Loucy (cell line): Measurements from ENCODE around the gene AKNA.

Experiments used
- H2AFZ ChIP-seq: fragments of 200-600 bp; sonication (generic); 2 replicates; pipeline ENCODE4 v1.6.0; 2016; ENCODE audit warnings: antibody characterized with exemption, mild to moderate bottlenecking, low read length, moderate library complexity
- H3F3A ChIP-seq: fragments of 200-600 bp; 2 replicates; pipeline ENCODE4 v1.6.0; 2016; ENCODE audit warnings: antibody characterized with exemption, low read depth, mild to moderate bottlenecking
- H3K27me3 ChIP-seq: fragments of 200-600 bp; sonication (generic); 2 replicates; pipeline ENCODE4 v1.6.1; 2014; ENCODE audit warnings: low read length, mild to moderate bottlenecking; ENCODE audit not compliant: insufficient read depth, poor library complexity, severe bottlenecking
- H3K36me3 ChIP-seq: fragments of 200-600 bp; sonication (generic); 2 replicates; pipeline ENCODE4 v1.6.1; 2016; ENCODE audit warnings: low read length; ENCODE audit not compliant: insufficient read depth
- H3K4me1 ChIP-seq: fragments of 200-600 bp; sonication (generic); 2 replicates; pipeline ENCODE4 v1.5.1; 2014; ENCODE audit warnings: low read length, mild to moderate bottlenecking; ENCODE audit not compliant: insufficient read depth, poor library complexity, severe bottlenecking
- H3K4me2 ChIP-seq: fragments of 200-600 bp; sonication (generic); 2 replicates; pipeline ENCODE4 v1.6.0; 2014; ENCODE audit warnings: antibody characterized with exemption, low read length, low read depth, mild to moderate bottlenecking; ENCODE audit not compliant: poor library complexity, severe bottlenecking
- H3K4me3 ChIP-seq: fragments of 200-600 bp; sonication (generic); 2 replicates; pipeline ENCODE4 v1.5.1; 2014; ENCODE audit warnings: low read length, mild to moderate bottlenecking, mixed read lengths; ENCODE audit not compliant: poor library complexity, severe bottlenecking
- H3K79me2 ChIP-seq: fragments of 200-600 bp; sonication (generic); 2 replicates; pipeline ENCODE4 v1.6.1; 2014; ENCODE audit warnings: low read length; ENCODE audit not compliant: insufficient read depth
- H3K9ac ChIP-seq: fragments of 200-600 bp; sonication (generic); 2 replicates; pipeline ENCODE4 v1.6.0; 2014; ENCODE audit warnings: mild to moderate bottlenecking, low read depth, low read length, moderate library complexity; ENCODE audit not compliant: poor library complexity, severe bottlenecking
- H3K9me2 ChIP-seq: fragments of 200-600 bp; sonication (generic); replicated peaks from 2 replicates; pipeline ENCODE4 v1.6.1; 2016; ENCODE audit warnings: low read depth, low read length, mixed read lengths
- H3K9me3 ChIP-seq: fragments of 200-600 bp; sonication (generic); 2 replicates; pipeline ENCODE4 v1.6.1; 2014; ENCODE audit warnings: mild to moderate bottlenecking, antibody characterized with exemption, low read length, low read depth; ENCODE audit not compliant: insufficient read depth
- H4K20me1 ChIP-seq: fragments of 200-600 bp; sonication (generic); 2 replicates; pipeline ENCODE4 v1.6.0; 2014; ENCODE audit warnings: antibody characterized with exemption, low read length, mild to moderate bottlenecking; ENCODE audit not compliant: insufficient read depth, poor library complexity, severe bottlenecking
- CTCF ChIP-seq: fragments of 200-600 bp; sonication (generic); conservative IDR thresholded peaks from 2 replicates; pipeline ENCODE4 v1.5.1; 2014; ENCODE audit warnings: mild to moderate bottlenecking, antibody characterized with exemption, low read length
- EZH2phosphoT487 ChIP-seq: fragments of 200-600 bp; IDR thresholded peaks from 2 replicates; pipeline ENCODE4 v1.6.1; 2018; ENCODE audit warnings: antibody characterized with exemption, mild to moderate bottlenecking, moderate library complexity, borderline replicate concordance

AKNA gene

GRCh38 chr9:114346146-114346545 lies 41.6 kb downstream of the AKNA start:
- Histone ChIP-seq H3K9ac (no peak overlapping the region), H3K36me3 (peaks cover 85% of the 10 kb centered on the region; the same call in 1 of the 2 replicates), H2AFZ (no peak overlapping the region), H3K4me2 (no peak overlapping the region), H3K27me3 (no peaks in the 10 kb centered on the region), H3K4me1 (peaks cover 19% of the 10 kb centered on the region), H4K20me1 (peaks cover 7% of the 10 kb centered on the region), H3K9me2 (no peaks in the 10 kb centered on the region), H3K9me3 (no peaks in the 10 kb centered on the region), H3F3A (0 out of 2 replicates have a peak, but pooled peaks cover 4% of the 10 kb centered on the region), H3K4me3 (no peak overlapping the region), H3K79me2 (no peaks in the 10 kb centered on the region)
- TF ChIP-seq EZH2phosphoT487 (no peak), CTCF (no peak)

- H3K36me3 ChIP-seq: peaks cover 85% of the 10 kb centered on the region; the same call in 1 of the 2 replicates
- no peaks in the 10 kb centered on the region for H3K9me3 ChIP-seq
- H3F3A ChIP-seq: 0 out of 2 replicates have a peak, but pooled peaks cover 4% of the 10 kb centered on the region
- no peaks in the 10 kb centered on the region for H3K79me2 ChIP-seq
- peaks cover 19% of the 10 kb centered on the region for H3K4me1 ChIP-seq
- no peak overlapping the region for H3K4me3 ChIP-seq
- no peak overlapping the region for H3K9ac ChIP-seq
- H4K20me1 ChIP-seq: peaks cover 7% of the 10 kb centered on the region
- H3K4me2 ChIP-seq: no peak overlapping the region
- H2AFZ ChIP-seq: no peak overlapping the region
- TF ChIP-seq EZH2phosphoT487 (no peak), CTCF (no peak)
- H3K27me3 ChIP-seq: no peaks in the 10 kb centered on the region
- no peaks in the 10 kb centered on the region for H3K9me2 ChIP-seq
Measured at GRCh38 chr9:114345493-114346065, 42.2 kb downstream of the AKNA start.

- Histone ChIP-seq H3K36me3 (peaks cover 85% of the 10 kb centered on the region; the same call in 1 of the 2 replicates), H3K9me2 (no peaks in the 10 kb centered on the region), H3F3A (0 out of 2 replicates have a peak, but pooled peaks cover 4% of the 10 kb centered on the region), H3K4me3 (no peak overlapping the region), H2AFZ (no peak overlapping the region), H3K4me1 (peaks cover 15% of the 10 kb centered on the region), H3K9ac (no peak overlapping the region), H3K27me3 (no peaks in the 10 kb centered on the region), H4K20me1 (peaks cover 7% of the 10 kb centered on the region), H3K9me3 (no peaks in the 10 kb centered on the region), H3K4me2 (no peak overlapping the region), H3K79me2 (no peaks in the 10 kb centered on the region)
- TF ChIP-seq EZH2phosphoT487: no peak
- no peak for TF ChIP-seq CTCF
Measured at GRCh38 chr9:114344692-114345091, 43.1 kb downstream of the AKNA start.
